HuH-7.5 (cell line): ENCODE measurements around the gene SHF.
"Not testable (repeated sequence)": the region's sequence is repeated elsewhere in the genome, so short reads cannot be mapped to it uniquely, and the experiment has no call there.

Source experiments
- DNase-seq: peaks from one replicate; pipeline ENCODE4 v3.0.0; 2011; ENCODE audit warnings: low spot score

SHF gene

GRCh38 chr15:45146405-45146804 lies 41.4 kb downstream of the SHF start:
- DNase-seq, result no peak

DNA sequence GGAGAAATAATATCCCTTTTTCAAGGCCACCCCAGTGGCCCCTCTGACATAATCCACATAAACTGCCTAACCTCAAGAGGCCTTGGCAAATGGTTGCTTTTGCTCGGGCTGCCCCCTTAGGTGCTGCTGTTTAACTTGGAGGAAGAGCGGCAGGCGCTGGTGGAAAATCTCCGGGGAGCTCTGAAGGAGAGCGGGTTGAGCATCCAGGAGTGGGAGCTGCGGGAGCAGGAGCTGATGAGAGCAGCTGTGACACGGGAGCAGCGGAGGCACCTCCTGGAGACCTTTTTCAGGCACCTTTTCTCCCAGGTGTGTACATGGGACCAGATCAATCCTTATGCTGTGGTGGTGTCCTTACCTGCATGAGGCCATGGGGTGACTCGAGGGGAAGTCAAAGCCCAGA lies 43.0 kb downstream of the SHF start:
- DNase-seq, result no peak

- no peak for DNase-seq
Measured at GRCh38 chr15:45143946-45144345, 43.8 kb downstream of the SHF start.

GRCh38 chr15:45143056-45143455 lies 44.7 kb downstream of the SHF start:
- DNase-seq, result no peak

GRCh38 chr15:45141386-45141785 lies 46.4 kb downstream of the SHF start:
- no peak for DNase-seq

DNA sequence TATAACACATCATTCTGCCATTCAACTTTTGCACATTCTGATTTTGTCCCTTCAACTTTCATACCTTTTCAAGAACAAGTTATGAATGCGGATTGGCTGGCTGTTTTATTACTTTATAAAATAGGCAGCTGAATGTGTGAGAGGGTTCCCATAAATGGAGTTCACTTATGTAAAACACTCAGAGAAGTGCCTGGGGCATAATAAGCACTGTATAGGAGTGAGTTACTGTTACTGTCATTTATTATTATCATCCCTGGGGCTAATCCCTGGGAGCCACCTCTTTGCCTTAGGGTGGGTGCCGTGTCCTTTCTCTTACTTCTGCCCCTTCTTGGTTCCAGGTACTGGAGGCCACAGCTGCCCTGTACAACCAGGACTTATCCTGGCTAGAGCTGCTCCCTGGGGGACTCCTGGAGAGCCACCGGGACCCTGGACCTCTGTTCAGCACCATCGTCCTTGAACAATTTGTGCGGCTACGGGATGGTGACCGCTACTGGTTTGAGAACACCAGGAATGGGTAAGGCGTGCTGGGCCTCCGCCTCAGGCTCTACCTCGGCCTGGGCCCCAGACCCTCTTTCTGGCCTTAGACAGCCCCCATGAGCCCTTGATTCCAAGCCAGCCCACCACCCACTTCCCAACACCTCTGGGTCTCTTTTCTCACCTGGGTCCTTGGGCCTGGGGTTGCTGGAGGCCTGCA lies 47.1 kb downstream of the SHF start:
- no peak for DNase-seq

DNA sequence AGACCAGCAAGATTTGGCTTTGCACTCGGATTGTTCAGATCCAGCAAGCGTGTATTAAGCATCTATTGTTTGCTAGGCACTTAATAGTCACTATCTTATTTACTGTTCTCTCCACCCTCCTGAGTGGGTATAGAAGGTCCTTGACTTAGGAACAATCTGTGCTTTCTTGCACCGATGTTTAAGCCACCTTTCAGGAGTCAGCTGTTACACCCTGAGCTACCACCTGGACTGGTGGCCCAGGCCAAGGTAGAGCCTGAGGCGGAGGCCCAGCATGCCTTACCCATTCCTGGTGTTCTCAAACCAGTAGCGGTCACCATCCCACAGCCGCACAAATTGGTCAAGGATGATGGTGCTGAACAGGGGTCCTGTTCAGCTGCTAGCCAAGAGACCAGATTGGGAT lies 48.0 kb downstream of the SHF start:
- no peak for DNase-seq

- no peak for DNase-seq
Measured at GRCh38 chr15:45138814-45139765, 48.7 kb downstream of the SHF start.

- DNase-seq, result no peak
Measured at GRCh38 chr15:45137703-45138102, 50.1 kb downstream of the SHF start.

DNA sequence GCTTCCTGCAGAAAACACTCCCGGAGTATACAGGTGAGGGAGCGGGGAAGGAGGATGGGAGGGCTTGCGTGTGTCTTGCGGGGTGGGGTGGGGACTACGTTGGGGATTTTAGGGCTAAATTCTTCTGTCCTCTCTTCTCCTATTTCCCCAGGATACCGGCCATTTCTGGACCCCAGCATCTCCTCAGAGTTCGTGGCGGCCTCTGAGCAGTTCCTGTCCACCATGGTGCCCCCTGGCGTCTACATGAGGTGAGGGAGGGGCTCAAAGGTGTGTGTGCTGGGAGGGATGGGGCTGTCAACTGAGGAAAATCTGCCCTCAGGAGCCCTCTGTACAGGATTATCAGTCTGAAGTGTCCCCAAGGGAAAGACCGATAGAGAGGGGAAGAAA lies 51.4 kb downstream of the SHF start:
- no peak for DNase-seq

GRCh38 chr15:45135705-45136377 lies 51.9 kb downstream of the SHF start:
- DNase-seq, result not testable (repeated sequence)

DNA sequence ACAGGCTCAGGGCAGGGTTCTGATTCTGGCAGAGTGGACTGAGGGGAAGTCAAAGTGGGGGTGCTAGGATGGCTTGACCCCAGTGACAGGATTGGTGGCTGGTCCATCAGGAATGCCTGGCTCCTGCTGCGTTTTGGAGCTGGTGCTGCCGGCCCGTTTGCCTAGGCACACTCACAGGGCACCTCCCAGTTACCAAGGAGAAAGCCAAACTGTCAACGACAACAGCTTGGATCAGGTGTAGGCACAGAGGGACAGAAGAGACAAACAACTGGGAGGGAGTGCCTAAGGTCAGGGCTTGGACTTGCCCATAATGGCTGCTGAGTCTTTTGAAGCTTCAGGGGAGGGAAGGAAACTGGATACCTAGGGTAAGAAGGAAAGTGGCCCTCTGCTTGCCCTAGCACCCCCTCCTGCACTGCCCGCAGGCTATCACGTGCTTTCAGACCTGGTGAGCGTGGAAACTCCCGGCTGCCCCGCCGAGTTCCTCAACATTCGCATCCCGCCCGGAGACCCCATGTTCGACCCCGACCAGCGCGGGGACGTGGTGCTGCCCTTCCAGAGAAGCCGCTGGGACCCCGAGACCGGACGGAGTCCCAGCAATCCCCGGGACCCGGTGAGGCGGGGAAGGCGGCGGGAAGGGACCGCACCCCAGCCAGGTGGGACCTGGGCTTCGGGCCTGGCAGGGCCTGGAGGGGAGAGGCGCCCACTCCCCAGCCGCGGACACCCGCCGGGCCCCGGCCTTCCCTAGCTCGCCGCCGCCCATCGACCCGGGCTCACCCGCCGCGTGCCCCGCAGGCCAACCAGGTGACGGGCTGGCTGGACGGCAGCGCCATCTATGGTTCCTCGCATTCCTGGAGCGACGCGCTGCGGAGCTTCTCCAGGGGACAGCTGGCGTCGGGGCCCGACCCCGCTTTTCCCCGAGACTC lies 52.8 kb downstream of the SHF start:
- DNase-seq, result no peak

DNA sequence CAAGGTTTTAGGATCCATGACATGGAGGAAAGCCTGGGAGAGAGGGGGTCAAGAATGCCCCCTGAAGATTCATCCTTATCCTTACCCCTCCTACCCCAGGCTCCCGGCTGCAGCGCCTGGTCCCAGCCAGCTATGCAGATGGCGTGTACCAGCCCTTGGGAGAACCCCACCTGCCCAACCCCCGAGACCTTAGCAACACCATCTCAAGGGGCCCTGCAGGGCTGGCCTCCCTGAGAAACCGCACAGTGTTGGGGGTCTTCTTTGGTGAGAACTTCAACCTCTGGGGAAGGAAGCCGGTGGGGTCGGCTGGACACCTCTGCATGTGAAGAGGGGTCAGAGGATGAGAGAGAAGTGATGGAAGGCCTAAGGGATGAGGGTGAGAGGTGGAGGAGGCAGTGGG lies 53.7 kb downstream of the SHF start:
- DNase-seq, result no peak

DNA sequence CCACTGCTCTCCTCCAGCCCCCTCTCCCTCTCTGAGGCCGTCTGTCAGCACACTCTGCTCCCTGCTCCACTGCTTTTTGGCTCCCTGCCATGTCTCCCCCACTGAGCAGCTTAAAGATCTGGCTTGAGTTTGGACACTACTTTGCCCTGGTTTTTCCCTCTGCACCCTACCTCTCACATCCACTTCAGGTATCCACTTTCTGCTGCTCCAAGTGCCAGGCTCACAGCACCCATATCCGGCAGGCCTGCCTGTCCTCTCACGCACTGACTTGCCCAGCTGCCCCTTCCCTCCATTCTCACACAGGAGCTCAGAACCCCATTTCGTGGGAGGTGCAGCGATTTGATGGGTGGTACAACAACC lies 54.2 kb downstream of the SHF start:
- DNase-seq, result no peak

DNA sequence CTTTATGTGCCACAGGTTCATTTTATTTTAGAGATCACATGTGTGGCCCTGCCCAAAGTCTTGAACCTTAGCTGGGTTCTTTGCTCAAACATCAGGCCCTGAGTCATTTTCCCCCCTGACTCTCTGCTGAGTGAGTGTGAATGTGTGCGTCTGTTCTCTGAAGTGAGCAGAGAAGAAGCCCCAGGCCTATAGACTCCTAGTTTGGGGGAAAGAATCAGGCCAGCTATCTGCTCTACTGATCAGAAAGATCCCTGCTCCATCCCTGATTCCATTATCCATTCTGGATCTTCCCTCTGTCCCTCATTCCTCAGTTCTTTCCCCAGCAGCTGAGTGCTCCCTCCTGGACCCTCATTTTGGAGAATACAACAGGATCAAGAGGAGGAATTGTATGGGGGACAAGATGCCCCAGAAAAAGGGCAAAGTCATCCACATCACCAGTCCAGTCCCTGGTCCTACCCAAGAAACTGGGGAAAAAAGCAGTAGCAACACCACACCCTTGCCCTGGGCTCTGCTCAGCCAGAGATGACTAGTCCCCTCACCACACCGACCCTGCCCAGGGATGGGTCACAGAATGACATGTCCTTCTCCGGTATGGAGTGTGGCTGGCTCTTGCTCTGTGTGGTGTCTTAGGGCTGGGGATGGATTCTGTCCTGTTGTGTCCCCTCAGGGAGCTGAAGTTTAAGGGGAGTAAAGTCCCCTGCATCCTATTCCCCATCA lies 54.8 kb downstream of the SHF start:
- no peak for DNase-seq

- no peak for DNase-seq
Measured at GRCh38 chr15:45131510-45131909, 56.3 kb downstream of the SHF start.

DNA sequence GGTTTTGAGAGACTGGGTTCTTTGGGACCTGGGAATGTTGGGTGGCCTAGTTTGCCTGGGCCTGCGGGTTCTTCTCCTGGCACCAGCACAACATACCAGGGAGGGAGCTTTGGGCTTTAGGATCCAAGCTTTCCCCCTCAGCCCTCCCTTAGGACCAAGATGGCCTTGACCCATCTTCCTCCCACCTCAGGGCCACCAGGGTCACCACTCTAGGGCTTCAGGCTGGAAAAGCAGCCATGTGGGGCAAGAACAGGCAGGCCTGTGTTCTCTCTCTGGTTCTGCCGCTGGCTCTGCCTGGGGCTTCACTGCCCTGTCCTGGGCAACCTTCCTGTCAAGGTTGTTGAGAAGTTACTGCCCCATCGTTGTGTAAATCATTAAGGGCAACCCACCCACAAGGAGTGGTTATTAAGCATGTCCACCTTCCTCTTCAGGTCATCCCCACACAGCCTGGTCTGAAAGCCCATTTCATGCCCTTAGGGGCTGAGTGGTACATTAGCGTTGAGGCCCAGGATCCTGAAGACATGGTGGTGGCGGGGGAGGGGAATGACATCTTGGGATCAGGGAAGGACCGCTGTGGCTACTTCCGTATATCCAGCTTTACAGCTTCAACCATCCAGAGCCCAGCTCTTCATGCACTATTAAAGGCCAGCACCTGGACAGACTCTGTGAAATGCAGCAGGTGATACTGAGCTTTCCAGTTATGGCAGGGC lies 57.3 kb downstream of the SHF start:
- no peak for DNase-seq

DNA sequence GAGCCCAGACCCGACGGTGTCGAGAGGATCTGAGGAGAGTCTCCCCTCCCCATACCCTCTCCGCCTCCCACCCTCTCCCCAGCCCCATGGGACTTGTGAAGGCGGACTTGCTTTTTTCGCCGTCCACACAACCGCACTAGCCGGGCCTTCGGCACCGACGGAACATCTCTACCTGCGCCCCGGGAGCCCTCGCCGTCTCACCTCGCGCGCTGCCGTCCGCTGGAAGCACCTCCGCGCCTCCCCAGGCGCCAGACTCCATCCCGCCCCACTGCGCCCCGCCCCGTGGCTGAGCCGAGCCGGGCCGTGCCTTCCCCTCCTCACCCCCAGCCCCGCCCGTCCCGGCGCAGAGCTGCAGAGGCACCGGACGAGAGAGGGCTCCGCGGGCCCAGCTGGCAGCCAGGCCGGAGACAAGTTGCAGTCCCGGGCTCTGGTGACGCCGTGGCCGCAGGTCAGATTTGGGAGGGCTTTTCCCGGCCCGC lies 58.1 kb downstream of the SHF start, which contains the start of the genes DUOX1 and DUOXA1:
Gene DUOX1 (plus strand): TSS at position 344 of the 479 bp plus-strand sequence. CDS start 1,973 bp downstream, outside the sequence.
Gene DUOXA1 (minus strand): TSS at position 229 of the 479 bp plus-strand sequence. CDS start 6,865 bp downstream, outside the sequence.
- no peak for DNase-seq

DNA sequence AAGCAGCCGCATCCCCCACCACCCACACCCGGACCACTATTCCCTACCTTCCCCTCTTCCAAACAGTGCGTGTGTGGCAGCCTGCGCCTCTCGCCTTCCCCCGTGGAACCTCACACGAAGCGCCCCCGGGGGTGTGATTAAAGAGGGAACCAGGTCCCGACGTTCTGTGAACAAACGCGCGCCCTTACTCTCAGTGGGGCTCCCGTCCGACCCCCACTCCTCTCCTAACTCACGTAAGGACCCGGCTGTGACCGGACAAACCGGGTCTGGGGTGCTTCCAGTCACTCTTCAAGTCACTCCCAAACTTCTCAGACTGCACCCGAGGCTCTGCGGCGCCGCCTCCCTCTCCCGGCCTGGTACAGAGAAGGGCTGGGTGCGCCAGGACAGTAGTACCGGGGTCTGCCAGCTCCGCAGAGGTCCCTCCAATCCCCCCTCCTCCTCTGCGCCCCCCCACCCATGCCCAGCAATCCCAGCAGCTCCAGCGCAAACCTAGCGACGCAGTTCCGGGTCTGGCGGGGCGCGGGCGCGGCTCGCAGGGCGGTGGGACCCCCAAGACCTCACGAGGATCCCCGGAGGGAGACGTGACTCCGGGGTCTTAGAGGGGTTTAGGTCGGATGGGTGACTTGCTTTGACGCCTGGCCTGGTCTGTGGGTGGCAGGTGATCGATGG lies 58.7 kb downstream of the SHF start:
- DNase-seq, result no peak
